Measurements from ENCODE around the gene AK4. TPM values are rescaled to one million over a fixed set of nuclear protein-coding genes. Genes with fewer than 3 reads are reported as not detected.
A peak's percentile ranks its signal among the peaks of the same experiment; 100 is the strongest.

Gene AK4
- total RNA-seq, 1 donor from 2014 or later = 4.6 TPM

DNA sequence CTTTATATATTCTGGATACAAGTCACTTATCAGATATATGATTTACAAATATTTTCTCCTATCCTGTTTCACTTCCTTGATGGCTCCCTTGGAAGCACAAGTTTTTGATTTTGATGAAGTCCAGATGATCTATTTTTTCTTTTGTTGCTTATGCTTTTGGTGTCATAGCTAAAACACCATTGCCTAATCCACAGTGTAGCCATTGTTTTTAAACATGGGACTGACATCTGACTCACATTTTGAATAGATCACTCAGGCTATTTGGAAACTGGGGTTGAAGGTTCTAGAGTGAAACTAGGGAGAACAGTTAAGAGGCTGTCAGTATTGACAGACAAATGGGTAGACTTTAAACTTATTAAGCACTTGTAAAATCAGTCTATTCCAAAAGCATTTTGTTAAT, 16.6 kb downstream of the AK4 start:
- no peaks in the 10 kb centered on the region for H3K36me3 ChIP-seq
- no peak overlapping the region for H3K4me3 ChIP-seq
- H3K27ac ChIP-seq = no peak overlapping the region
- DNase-seq (no peak), ATAC-seq (no peak)
- no peaks in the 10 kb centered on the region for H3K9me3 ChIP-seq
- TF ChIP-seq, protein P1, sequence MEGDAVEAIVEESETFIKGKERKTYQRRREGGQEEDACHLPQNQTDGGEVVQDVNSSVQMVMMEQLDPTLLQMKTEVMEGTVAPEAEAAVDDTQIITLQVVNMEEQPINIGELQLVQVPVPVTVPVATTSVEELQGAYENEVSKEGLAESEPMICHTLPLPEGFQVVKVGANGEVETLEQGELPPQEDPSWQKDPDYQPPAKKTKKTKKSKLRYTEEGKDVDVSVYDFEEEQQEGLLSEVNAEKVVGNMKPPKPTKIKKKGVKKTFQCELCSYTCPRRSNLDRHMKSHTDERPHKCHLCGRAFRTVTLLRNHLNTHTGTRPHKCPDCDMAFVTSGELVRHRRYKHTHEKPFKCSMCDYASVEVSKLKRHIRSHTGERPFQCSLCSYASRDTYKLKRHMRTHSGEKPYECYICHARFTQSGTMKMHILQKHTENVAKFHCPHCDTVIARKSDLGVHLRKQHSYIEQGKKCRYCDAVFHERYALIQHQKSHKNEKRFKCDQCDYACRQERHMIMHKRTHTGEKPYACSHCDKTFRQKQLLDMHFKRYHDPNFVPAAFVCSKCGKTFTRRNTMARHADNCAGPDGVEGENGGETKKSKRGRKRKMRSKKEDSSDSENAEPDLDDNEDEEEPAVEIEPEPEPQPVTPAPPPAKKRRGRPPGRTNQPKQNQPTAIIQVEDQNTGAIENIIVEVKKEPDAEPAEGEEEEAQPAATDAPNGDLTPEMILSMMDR (IDR thresholded peaks at IDR 0.05) = no peak
- intact Hi-C loops (cut with DNase I) = no loop called here
- no peaks in the 10 kb centered on the region for H3K4me1 ChIP-seq
- no peaks in the 10 kb centered on the region for H3K27me3 ChIP-seq

DNA sequence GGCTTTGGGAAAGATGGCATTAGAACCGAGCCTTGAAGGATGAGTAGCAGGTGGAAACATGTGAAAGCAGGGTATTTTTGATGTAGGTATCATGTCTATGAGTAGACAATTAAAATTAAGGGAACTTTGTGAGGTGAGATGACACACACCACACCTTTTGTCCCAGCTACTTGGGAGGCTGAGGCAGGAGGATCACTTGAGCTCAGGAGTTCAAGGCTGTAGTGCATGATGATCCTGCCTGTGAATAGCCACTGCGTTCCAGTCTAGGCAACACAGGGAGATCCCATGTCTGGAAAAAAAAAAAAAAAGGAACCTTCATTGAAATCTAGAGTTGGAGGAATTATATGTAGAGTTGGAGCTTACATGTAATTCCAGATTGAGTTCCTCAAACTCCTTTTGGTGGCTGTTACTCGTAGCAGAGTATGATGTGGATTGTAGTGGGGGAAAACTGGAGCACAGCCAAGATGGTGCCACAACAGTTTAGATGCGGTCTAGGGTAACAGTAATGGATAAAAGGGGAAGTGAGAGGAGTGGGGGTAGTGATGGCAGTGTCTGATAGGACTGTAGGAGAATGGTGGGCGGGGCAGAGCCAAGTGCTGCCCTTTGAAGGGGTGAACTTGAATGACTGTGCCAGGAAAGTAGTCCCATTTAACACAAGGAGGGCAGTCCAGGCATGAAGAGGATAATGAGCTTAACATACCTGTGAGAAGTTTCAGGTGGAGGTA, 17.4 kb downstream of the AK4 start:
- TF ChIP-seq, protein P1 (IDR thresholded peaks at IDR 0.05) = no peak
- no peak overlapping the region for H3K4me3 ChIP-seq
- H3K9me3 ChIP-seq = no peaks in the 10 kb centered on the region
- no peaks in the 10 kb centered on the region for H3K36me3 ChIP-seq
- no peaks in the 10 kb centered on the region for H3K4me1 ChIP-seq
- no peak for DNase-seq
- ATAC-seq = peak; percentile 90
- no peak overlapping the region for H3K27ac ChIP-seq
- intact Hi-C loops (cut with DNase I) = no loop called here
- H3K27me3 ChIP-seq = no peaks in the 10 kb centered on the region

DNA sequence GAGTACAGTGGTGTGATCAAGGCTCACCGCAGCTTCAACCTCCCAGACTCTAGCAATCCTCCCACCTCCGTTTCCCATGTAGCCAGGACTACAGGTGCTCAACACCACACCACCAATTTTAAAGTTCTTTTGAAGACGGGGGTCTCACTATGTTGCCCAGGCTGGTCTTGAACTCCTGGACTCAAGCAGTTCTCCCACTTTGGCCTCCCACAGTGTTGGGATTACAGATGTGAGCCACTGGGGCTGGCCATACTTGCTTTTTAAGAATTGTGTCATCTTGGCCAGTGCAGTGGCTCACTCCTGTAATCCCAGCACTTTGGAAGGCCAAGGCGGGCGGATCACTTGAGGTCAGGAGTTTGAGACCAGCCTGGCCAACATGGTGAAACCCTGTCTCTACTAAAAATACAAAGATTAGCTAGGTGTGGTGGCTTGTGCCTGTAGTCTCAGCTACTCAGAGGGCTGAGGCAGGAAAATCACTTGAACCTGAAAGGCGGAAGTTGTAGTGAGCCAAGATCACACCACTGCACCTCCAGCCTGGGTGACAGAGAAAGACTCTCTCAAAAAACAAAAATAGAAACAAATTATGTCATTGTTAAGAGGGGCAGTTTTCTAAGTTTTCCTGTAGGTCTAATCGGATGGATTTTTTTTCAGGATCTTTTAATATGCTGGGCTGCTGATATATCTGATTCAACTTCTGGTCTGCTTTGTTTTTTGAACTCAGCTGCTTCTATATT, 18.7 kb downstream of the AK4 start:
- intact Hi-C loops (cut with DNase I) = no loop called here
- TF ChIP-seq, protein P1 (IDR thresholded peaks at IDR 0.05) = no peak
- no peaks in the 10 kb centered on the region for H3K4me1 ChIP-seq
- DNase-seq = no peak
- H3K27ac ChIP-seq = no peak overlapping the region
- no peak for ATAC-seq
- H3K27me3 ChIP-seq = no peaks in the 10 kb centered on the region
- H3K9me3 ChIP-seq = no peaks in the 10 kb centered on the region
- H3K36me3 ChIP-seq = no peaks in the 10 kb centered on the region
- no peak overlapping the region for H3K4me3 ChIP-seq

DNA sequence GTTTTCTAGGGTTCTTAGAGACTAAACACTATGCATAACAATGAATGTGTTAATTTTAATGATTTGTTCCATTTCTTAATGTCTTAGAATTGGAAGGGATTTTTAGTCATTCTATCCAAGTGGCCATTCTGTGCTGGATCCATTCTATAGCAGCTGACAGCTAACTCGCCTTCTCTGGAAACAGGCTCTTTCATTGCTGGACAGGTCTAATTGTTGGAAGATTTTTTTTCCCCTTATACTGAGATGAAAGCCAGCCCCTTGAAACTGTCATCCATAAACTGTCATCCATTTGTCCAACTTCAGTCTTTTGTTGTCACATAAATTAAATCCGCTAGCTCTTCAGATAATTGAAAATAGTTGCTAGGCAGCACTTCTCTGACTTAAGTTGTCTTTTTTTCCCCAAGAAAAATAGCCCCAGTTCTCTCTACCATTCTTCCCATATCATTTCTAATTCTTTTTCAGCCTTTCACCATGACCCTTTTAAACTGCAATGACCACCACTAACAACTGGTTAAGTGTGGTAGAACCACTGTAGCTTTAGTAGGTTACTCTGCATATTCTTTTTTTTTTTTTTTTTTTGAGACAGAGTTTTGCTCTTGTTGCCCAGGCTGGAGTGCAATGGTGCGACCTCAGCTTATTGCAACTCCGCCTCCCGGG, 19.7 kb downstream of the AK4 start:
- Histone ChIP-seq H3K4me3 (no peak overlapping the region), H3K27ac (no peak overlapping the region), H3K27me3 (no peaks in the 10 kb centered on the region), H3K9me3 (no peaks in the 10 kb centered on the region), H3K36me3 (no peaks in the 10 kb centered on the region), H3K4me1 (no peaks in the 10 kb centered on the region)
- intact Hi-C loops (cut with DNase I) = no loop called here
- DNase-seq = no peak
- no peak for ATAC-seq
- TF ChIP-seq, protein P1 (IDR thresholded peaks at IDR 0.05) = no peak

DNA sequence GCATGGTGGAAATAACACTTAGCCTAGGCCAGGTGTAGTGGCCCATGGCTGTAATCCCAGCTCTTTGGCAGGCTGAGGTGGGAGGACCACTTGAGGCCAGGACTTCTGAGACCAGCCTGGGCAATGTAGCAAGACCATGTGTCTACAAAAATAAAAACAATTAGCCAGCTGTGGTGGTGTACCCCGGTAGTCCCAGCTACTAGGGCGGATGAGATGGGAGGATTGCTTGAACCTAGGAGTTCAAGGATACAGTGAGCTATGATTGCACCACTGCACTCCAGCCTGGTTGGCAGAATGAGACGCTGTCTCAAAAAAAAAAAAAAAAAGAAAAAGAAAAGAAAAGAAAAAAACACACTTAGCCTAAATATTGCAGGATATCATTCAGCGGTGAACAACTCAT, 20.9 kb downstream of the AK4 start:
- Histone ChIP-seq H3K36me3 (no peaks in the 10 kb centered on the region), H3K27me3 (no peaks in the 10 kb centered on the region), H3K9me3 (no peaks in the 10 kb centered on the region), H3K4me3 (no peak overlapping the region), H3K4me1 (peaks cover 3% of the 10 kb centered on the region), H3K27ac (no peak overlapping the region)
- ATAC-seq = no peak
- TF ChIP-seq, protein P1 (IDR thresholded peaks at IDR 0.05) = no peak
- DNase-seq = no peak
- intact Hi-C loops (cut with DNase I) = no loop called here

Data from upper lobe of right lung (tissue), 1 donor.